Fibroblast of skin of back (primary cell): ENCODE data around the gene CYB561. TPM values are rescaled to one million over a fixed set of nuclear protein-coding genes. Genes with fewer than 3 reads are reported as not detected.

ENCODE experiments used
- DNase-seq: peaks from one replicate; pipeline ENCODE4 v3.0.0-alpha.2; 2013
- polyA plus RNA-seq, 2 experiments: library from polyadenylated mRNA; unstranded; fragments of 120-200 nt; gene quantifications; one replicate each; pipeline ENCODE4 v1.2.1, GENCODE V29; 2013; ENCODE audit not compliant: insufficient read length in 2 of 2

The CYB561 gene, protein sequence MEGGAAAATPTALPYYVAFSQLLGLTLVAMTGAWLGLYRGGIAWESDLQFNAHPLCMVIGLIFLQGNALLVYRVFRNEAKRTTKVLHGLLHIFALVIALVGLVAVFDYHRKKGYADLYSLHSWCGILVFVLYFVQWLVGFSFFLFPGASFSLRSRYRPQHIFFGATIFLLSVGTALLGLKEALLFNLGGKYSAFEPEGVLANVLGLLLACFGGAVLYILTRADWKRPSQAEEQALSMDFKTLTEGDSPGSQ
- polyA plus RNA-seq (2013, experiment 1 of 2; ENCODE audit: insufficient read length): 4.8 TPM
- 5.0 TPM for polyA plus RNA-seq (2013, experiment 2 of 2; ENCODE audit: insufficient read length)

DNA sequence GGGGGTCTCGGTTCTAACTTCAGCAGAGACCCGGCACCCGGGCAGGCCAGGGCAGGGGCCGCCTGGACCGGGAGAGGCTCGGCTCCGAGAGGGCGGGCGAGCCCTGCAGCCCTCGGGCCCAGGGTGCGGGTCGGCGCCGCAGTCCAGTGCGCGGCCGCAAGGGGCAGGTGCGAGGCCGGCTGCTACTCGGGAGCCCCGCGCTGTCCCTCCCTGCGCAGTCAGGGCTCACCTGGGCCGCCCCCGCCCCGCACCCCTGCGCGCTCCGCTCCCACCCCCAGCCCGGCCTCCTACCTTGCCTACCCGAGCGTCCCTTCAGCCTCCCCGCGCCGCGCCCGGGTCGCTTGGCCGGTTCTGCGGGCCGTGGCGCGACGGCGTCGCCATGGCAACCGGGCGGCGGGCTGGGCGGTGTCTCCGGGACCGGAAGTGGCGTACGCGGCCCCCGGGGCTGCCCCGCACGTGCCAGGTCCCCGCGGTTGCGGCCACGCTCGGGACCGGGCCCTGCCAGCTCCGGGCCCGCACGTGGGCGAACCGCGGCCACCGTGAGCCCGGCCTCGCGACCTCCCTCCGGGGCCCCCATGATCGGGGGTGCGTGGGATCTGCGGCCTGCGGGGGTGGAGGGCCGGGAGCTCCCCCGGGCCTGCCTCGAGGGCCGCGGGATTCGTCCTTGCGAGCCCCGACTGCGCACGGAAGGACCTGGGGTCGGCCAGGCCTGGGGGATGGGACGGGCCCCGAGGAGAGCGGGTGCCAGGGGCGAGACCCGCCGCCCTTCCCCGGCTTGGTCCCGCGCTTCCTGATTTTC is at the start of gene CYB561:
TSS of gene CYB561 (minus strand) at position 353 of the 799 bp plus-strand sequence. CDS start 8,759 bp downstream, outside the sequence.
- peak; percentile 47 for DNase-seq

DNA sequence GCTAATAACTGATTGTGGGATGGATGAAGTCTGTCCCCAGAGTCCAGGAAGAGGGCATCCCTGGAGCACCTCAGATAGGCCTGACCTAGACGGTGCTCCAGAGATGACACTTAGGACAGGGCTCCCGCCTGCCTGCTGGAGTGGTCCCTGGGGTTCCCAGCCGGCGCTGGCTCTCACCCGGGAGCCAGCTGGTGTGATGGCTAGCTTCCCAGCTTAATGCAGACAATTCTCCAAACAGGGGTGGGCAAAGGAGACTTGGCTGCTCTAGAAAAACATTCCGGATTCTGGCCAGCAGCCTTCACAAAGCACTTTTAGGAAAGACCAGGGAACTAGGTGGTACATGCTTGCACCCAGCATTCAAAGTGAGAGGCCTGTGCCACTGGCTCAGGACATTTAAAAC is 49.4 kb upstream of the CYB561 start:
- no peak for DNase-seq

DNA sequence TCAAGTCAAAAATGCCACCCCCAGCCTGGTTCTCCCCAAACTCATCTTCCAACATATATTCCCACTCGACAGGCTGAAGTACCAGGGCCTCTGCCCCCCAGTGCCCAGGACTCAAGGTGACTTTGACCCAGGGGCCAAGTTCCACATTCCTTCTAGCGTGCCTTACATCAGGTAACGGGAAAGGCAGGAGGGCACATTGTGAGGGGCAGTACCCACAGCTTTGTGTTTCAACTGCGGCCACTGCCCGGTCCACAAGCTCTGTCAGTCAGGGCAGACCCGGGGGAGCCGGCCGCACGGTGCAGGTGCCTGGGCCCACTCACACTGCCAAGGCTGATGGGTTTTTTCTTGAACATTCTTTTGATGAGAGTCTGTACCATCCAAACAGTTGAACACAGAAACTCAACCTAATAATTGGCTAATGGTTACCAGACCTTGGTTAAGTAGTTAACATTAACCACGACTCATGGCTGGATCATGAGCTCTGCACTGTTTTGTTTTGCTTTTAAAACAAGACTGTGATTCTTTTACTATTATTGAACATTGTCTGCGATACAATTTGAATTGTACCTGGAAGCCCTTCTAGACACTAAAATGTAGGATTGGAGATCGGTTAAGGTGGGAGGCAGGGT is 48.3 kb upstream of the CYB561 start:
- DNase-seq: no peak

DNA sequence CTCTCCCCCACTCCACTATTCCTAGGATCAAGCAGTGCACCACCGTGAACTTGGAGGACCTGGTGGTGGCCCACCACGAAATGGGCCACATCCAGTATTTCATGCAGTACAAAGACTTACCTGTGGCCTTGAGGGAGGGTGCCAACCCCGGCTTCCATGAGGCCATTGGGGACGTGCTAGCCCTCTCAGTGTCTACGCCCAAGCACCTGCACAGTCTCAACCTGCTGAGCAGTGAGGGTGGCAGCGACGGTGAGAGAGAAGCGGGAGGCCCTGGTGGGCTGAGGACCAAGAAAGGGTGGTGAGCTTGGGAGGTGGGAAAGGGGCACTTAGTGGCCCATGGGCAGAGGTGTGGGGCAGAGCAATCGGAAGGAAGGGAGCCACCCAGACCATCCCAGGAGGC is 47.3 kb upstream of the CYB561 start:
- no peak for DNase-seq

DNA sequence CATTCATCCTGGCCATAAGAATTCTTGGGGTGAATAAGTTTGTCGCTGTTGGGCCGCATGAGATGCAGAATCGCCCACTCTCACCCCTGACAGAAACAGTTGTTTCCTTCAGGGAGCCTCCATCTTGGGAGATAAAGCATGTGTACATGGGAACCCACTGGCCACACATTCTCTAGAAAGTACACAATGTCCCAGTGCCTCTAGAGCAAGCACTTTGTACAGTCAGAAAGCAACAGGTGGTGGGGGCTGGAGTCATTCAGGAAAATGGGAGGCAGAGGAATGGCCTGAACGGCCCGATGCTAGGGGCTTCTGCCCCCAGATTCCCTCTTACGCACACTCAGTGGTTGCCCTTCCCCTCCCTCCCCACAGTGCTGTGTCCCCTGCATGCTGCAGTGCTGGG is 46.8 kb upstream of the CYB561 start:
- DNase-seq: no peak

DNA sequence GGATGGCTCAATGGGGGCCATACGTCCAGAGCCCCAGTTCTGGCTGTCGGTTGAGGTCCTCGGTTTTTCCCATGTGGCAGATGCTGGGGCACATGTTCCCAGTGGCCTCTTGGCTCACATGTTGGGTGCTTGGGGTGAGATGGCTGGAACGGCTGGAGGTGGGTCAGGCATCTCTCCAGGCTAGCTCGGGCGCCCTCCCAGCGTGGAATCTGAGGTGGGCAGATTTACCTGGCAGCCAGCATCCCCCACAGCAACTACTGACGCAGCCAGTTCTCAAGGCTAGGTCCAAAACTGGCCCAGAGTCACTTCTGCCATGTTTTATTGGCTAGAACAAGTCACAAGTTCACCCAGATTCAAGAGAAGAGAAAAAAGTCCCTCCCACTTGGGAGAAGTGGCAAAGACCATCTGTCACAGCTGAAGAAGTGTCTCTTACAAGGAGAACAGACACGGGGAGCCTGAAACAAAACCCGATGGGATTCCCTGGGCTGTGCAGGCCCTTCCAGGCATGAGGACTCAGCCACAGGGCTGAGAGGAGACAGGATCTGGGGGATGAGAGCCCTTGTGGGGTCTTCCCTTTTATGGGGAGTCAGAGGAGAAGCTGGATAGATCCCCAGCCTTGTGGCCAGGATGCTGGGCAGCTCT is 46.0 kb upstream of the CYB561 start:
- DNase-seq: no peak

DNA sequence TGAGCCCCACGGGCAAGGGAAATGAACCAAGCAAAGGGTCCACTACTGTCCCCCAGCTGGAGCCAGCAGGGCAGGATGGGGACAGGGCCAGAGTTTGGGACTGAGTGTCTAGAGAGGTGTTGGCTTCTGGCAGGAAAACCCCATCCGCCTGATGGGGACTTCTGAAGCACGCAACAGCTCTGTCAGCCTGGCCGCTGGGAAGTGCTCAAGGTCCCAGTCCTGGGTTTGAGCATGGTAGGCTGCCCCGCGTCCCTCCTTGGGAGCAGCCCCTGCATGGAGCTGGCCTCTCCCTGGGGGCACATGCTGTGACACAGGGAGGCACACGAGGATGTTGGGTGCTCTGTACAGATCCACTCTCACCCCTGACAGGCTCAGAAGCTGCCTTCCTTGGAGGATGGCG is 45.3 kb upstream of the CYB561 start:
- no peak for DNase-seq

DNA sequence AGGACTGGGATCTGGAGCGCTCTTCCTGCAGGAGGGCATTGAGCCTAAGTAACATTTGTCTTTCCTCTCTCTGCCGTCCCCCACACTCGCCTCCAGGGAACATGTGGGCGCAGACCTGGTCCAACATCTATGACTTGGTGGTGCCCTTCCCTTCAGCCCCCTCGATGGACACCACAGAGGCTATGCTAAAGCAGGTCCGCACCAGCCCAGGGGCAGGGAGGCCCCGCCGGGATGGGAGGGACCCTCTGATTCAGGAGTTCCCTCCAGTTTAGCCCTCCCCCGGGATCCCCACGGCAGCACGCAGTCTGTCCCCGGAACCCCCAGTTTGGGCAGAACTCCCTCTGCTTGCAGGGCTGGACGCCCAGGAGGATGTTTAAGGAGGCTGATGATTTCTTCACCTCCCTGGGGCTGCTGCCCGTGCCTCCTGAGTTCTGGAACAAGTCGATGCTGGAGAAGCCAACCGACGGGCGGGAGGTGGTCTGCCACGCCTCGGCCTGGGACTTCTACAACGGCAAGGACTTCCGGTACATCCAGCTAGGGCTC is 44.8 kb upstream of the CYB561 start:
- no peak for DNase-seq

DNA sequence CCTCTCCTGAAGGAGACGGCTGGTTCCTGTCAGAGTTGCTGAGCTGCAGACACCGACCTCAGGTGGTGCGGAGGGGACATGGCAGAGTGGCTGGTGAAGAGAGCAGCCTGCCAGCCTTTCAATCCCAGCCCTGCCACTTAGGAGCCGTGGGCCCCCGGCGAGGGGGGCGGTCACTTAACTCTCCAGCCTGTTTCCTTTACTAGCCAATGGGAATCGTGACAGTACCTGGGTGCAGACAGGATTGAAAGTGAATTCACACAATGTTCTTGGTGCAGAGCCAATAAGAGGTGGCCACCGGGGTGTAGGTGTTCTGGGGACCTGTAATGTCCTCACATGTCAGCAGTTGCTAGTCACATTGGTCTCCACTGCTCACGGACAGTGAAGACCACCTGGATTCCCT is 44.2 kb upstream of the CYB561 start:
- DNase-seq: no peak

DNA sequence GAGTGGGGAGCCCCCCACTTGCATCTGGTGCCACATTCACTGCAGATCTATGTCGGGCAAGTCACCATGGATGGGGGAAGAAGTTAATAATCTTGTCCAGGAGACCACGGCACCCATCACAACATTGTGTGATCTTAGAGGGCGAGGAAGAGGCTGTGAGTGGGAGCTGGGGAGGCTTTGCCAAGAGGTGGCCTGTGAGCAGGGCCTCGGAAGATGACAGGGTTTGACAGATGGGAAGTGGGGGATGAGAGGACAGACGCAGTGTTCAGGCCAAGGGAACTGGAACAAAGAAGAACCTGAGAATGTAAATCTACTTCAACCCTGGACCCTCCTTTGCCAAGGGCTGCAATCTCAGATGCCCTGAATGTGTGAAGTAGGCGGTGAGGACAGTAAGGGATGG is 43.2 kb upstream of the CYB561 start:
- no peak for DNase-seq

DNA sequence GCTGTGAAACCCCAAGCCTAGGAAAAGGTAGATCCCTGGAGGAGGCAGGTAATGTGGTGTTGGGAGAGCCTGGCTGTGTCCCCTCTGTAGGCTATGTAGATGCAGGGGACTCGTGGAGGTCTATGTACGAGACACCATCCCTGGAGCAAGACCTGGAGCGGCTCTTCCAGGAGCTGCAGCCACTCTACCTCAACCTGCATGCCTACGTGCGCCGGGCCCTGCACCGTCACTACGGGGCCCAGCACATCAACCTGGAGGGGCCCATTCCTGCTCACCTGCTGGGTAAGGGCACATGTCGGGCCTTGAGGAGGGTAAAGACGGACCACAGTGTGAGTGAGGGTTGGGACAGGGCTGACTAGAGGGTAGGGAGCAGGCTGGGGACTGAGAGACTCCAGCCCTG is 42.7 kb upstream of the CYB561 start:
- no peak for DNase-seq

DNA sequence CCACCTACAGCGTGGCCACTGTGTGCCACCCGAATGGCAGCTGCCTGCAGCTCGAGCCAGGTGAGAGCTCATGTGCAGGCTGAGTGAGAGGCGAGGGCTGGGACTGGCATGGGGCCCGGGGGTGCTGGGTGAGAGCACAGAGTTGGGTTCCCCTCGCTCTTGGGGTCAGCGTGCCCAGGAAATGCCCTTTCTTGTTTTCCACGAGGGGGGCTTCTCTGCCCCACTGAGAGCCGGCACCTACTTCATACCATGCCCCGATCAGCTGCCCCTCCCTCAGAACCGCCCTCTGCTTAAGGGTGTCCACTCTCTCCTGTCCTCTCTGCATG is 40.9 kb upstream of the CYB561 start:
- no peak for DNase-seq

DNA sequence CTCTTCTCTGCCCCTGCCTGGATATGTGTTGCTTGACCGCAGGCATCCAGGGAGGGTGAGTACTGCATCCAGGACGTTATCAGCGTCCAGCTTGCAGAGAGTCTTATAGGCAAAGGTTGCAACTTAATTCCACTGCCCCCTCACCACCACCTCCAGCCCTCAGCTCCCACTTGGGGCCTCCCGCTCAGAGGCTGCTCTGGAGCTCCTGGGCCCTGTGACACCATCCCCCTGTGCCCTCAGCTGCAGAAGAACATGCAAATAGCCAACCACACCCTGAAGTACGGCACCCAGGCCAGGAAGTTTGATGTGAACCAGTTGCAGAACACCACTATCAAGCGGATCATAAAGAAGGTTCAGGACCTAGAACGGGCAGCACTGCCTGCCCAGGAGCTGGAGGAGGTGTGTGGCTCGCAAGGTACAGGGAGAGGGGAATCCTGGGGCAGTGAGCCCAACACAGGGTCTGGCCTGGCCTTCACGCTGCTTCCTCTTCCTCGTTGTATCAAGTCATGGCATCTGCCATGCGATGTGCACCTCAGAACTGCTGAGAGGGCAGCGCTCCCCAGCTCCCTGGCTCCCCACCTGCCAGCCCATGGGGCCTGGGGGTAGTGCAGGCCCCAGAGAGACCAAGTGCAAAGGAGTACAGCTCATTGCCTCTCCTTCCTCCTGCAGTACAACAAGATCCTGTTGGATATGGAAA is 40.4 kb upstream of the CYB561 start:
- DNase-seq: no peak

DNA sequence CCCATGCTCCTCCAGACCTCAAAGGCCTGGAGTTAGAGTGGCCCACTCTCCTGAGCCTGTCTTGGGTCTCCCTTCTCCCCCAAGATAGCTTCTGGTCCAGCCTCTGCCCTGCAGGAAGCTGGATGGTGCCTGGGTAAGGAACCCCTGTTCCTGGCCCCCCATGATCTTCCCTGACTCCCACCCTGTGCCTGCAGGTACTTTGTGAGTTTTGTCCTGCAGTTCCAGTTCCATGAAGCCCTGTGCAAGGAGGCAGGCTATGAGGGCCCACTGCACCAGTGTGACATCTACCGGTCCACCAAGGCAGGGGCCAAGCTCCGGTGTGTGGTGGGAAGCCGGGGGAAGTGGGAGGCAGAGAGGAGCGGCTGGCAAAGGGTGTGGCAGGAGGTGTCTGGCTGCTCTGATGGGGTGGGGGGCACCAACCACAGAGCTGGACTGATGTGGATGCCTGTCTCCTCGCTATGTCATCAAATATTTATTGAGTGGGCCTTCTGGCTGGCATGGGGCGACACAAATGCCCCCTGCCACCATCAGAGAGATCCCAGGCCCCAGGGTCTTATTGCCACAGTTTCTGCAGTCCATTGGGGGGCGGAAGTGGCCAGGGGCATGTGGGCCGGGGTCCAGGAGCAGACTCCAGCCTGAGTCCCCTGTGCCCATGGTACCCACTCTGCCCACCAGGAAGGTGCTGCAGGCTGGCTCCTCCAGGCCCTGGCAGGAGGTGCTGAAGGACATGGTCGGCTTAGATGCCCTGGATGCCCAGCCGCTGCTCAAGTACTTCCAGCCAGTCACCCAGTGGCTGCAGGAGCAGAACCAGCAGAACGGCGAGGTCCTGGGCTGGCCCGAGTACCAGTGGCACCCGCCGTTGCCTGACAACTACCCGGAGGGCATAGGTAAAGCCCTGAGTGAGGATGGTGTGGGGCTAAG is 37.8 kb upstream of the CYB561 start:
- no peak for DNase-seq

DNA sequence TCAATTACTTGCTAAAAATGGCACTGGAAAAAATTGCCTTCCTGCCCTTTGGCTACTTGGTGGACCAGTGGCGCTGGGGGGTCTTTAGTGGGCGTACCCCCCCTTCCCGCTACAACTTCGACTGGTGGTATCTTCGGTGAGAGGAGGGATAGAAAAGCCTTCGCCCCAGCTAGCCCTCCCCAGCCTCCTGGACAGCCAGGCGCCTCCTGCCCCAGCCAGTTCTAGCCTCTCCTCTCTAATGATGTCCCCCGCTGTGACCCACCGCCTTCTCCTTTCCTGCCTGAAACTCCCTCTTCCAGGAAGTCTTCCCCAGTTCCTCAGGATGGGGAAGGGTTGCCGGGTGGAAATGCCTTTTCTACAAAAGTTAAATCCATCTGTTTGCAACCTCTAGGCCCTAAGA is 36.9 kb upstream of the CYB561 start:
- DNase-seq: no peak

DNA sequence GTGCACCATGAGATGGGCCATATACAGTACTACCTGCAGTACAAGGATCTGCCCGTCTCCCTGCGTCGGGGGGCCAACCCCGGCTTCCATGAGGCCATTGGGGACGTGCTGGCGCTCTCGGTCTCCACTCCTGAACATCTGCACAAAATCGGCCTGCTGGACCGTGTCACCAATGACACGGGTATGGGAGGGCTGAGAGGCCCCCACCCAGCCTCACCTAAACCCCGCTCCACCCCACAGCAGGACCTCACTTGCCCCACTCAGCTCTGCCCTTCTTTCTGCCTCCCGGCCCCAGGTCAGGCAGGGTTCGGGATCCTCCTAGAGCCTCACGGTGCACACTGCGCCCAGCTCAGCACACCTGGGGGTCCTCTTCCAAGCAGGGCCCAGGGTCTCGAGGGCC is 36.4 kb upstream of the CYB561 start:
- DNase-seq: no peak

DNA sequence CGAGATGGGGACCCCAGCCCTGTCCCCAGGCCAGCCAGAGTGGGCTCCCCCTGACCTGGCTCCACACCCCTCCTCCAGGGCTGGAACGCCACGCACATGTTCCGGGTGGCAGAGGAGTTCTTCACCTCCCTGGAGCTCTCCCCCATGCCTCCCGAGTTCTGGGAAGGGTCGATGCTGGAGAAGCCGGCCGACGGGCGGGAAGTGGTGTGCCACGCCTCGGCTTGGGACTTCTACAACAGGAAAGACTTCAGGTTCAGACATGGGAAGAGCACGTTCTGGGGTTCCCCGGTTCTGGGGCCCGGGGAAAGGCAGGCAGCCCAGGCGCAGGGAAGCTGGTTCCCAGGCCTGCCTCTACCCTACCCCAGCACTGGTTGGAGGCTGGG is 35.4 kb upstream of the CYB561 start:
- no peak for DNase-seq

DNA sequence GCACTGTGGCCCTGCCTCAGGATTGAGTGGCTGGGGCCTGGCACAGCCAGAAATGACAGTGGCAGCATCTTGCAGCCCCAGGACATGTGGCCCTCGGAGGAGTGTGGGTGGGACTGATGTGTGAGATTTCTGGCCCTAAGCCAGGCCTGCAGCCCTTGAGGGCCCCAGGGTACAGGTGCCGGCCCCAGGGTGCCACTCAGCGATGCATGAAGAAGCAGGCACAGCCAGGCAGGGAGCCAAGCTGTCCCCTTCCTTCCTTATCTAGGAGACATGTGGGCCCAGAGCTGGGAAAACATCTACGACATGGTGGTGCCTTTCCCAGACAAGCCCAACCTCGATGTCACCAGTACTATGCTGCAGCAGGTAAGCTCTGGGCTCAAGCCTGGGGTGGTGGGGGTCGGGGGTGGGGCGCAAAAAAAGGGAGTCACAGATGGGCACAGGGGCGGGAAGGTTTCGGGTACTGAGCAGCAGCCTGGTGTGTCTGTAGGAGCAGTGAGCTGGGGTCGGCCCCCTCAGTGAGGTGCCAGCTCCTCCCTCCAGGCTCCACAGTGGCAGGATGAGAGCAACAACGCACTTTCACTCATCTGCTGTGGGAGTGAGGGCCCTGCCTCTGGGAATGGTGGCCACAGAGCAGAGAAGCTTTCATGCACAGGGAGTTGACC is 34.9 kb upstream of the CYB561 start:
- DNase-seq: no peak

DNA sequence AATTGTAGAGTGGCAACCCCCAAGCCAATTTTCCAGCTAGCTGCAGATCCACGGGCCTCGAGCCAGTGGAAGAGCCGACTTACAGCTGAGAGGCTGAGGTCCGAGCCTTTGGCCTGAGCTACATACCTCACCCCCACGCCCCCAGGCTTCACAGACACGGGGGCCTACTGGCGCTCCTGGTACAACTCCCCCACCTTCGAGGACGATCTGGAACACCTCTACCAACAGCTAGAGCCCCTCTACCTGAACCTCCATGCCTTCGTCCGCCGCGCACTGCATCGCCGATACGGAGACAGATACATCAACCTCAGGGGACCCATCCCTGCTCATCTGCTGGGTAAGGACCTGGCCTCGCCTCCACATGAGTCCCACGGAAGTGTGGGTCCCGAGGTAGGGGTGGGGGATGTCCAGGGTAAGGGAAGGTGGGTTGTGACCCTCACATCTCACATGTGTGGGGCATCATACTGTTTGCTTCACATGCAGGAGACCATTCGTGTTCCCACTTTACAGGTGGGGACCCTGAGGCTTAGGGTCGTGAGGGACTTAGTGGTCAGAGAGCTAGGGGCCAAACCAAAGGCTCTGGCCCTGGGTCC is 34.2 kb upstream of the CYB561 start:
- DNase-seq: no peak

DNA sequence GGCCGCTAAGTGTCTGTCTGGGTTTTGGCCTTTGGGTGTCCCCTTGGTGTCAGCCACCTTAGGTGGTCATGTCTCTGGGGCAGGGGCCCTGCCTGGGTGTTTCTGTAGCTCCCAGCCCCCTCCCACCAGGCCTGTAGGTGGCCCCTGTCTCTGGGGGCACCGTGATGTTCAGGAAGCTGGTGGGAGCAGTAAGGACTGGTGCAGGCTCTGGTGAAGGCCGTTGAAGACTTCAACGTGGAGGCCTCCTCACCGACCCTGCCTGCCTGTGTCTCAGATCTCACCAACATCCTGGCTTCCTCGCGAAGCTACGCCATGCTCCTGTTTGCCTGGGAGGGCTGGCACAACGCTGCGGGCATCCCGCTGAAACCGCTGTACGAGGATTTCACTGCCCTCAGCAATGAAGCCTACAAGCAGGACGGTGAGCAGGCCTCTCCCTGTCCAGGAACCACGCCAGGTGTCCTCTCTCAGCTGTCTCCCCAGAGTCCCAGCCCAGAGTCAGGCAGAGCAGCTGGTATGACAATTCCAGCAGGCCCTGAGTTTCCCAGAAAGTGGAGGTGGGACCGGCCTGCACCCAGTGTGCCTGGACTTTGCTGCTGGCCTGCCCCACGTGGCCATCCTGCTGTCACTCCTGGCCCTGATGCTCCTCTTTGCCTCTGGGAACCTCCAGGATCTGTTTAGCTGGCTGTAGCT is 33.5 kb upstream of the CYB561 start:
- DNase-seq: no peak
